HG03571 (cell line): Measurements from ENCODE around the gene CD96.

ENCODE experiments used
- ATAC-seq: cut with Tn5 transposase; IDR thresholded peaks from one replicate; pipeline ENCODE4 v1.9.1; 2021; ENCODE audit not compliant: unreplicated experiment

CD96 gene

GRCh38 chr3:111592143-111592542 is 50.1 kb downstream of the CD96 start:
- no peak for ATAC-seq

- no peak for ATAC-seq
Observed at GRCh38 chr3:111592936-111593335, 50.9 kb downstream of the CD96 start.

GRCh38 chr3:111593666-111594065 is 51.7 kb downstream of the CD96 start:
- no peak for ATAC-seq

GRCh38 chr3:111594205-111594604 is 52.2 kb downstream of the CD96 start:
- ATAC-seq, result peak; percentile 63

GRCh38 chr3:111594781-111595180 is 52.8 kb downstream of the CD96 start:
- ATAC-seq, result no peak

GRCh38 chr3:111595232-111595631 is 53.2 kb downstream of the CD96 start, which contains the start of gene ZBED2:
Gene ZBED2 (minus strand): TSS chr3:111595346. CDS start chr3:111594201, 1,145 bp downstream.
- no peak for ATAC-seq

- no peak for ATAC-seq
Observed at GRCh38 chr3:111596328-111596727, 54.3 kb downstream of the CD96 start.

- ATAC-seq, result no peak
Observed at GRCh38 chr3:111598139-111598538, 56.1 kb downstream of the CD96 start.

- ATAC-seq, result no peak
Observed at GRCh38 chr3:111598552-111598951, 56.6 kb downstream of the CD96 start.

GRCh38 chr3:111601810-111602209 is 59.8 kb downstream of the CD96 start:
- no peak for ATAC-seq

GRCh38 chr3:111603679-111604078 is 61.7 kb downstream of the CD96 start:
- no peak for ATAC-seq

GRCh38 chr3:111604119-111604518 is 62.1 kb downstream of the CD96 start:
- ATAC-seq, result no peak

GRCh38 chr3:111605018-111605417 is 63.0 kb downstream of the CD96 start:
- ATAC-seq, result no peak

GRCh38 chr3:111605493-111605892 is 63.5 kb downstream of the CD96 start:
- ATAC-seq, result no peak

- ATAC-seq, result no peak
Observed at GRCh38 chr3:111607240-111607920, 65.4 kb downstream of the CD96 start.

- no peak for ATAC-seq
Observed at GRCh38 chr3:111608383-111608782, 66.4 kb downstream of the CD96 start.

- no peak for ATAC-seq
Observed at GRCh38 chr3:111609700-111610099, 67.7 kb downstream of the CD96 start.

- ATAC-seq, result peak; percentile 92
Observed at GRCh38 chr3:111610189-111610588, 68.2 kb downstream of the CD96 start.

GRCh38 chr3:111610612-111611054 is 68.6 kb downstream of the CD96 start:
- no peak for ATAC-seq

GRCh38 chr3:111613294-111613693 is 71.3 kb downstream of the CD96 start:
- no peak for ATAC-seq

- no peak for ATAC-seq
Observed at GRCh38 chr3:111615880-111616279, 73.9 kb downstream of the CD96 start.

GRCh38 chr3:111616417-111617105 is 74.6 kb downstream of the CD96 start:
- ATAC-seq, result peak; percentile 83
